ENCODE data around the gene UBE2QL1.

The UBE2QL1 gene

GRCh38 chr5:6480133-6481051 lies 31.7 kb downstream of the UBE2QL1 start:
- no peak for DNase-seq

DNA sequence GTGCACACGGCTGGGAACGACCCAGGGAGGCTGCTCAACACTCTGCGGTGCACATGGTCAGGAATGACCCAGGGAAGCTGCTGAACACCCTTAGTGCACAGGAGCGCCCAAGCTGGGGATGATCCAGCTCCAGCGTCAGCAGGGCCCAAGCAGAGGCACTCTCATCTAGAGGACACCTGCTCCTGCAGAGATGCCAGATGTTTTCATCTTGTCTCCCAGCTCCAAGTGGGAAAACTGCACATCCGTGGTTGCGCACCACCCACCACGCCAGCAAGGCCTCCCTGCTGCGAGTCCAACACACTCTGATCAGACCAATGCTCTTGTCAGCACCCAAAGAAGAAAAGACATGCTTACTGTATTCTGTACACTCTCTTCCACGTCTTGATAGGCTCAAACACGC lies 34.1 kb downstream of the UBE2QL1 start:
- no peak for DNase-seq

DNA sequence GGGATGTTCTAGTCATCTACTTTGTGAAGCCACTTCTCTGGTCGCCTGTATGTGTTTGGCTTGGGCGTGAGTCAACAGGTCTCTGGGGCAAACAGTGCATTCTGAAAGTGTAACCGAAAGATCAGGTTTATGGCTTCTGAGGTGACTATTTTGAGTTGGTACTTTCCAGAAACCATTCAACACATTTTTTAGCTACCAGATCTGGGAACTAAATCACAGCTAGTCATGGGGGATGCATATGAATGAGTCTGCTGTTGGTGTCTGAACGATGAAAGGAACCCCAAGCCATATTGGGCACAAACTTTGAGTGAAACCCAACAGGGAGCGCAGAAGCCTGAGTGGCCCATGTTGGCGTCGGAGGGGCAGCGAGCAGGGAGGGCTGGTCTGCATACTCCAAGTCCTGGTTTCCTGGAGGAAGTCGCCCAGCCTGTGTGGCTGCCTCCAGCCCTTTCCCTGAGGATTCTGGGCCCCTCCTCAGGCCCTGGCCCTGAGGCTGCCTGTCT lies 35.3 kb downstream of the UBE2QL1 start:
- DNase-seq, result peak; percentile 43

- no peak for DNase-seq
These were observed 35.8 kb downstream of the UBE2QL1 start for GRCh38 chr5:6484446-6484845.

DNA sequence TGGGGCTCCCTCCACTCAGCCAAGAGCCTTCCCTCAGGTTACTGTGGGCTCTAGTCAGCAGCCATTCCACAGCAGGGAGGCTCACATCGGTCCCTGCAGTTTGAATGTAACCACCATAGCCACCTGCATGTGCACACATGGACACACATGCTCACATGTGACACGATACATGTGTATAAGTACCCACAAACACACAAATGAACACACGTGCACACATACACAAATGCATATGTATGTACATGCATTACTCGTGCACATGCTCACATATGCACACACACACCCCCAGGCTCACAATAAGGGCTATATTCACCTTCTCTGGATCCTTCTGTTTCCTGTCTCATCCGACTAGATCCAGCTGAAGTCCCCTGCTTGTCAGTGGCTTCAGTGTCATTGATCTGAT lies 36.2 kb downstream of the UBE2QL1 start:
- no peak for DNase-seq

DNA sequence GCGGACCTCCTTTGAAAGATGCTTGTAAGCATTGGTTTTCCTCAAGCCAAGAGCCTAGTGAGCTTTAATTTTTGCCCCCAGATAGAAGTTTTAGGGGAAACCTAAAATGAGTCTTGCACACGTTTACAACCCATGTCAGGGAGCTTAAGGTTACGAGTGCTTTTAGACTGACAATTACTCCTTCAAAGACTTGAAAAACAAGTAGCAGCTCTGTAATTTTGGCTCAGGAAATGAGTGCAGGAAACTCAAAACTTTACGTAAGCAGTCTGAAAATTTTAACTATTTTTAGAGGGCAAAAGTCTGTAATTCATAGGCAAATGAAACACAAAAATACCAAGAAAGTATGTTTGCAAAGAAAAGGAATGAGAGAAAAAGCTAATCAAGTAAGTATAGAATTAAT lies 36.8 kb downstream of the UBE2QL1 start:
- DNase-seq, result no peak

GRCh38 chr5:6486074-6486473 lies 37.4 kb downstream of the UBE2QL1 start:
- DNase-seq, result no peak

DNA sequence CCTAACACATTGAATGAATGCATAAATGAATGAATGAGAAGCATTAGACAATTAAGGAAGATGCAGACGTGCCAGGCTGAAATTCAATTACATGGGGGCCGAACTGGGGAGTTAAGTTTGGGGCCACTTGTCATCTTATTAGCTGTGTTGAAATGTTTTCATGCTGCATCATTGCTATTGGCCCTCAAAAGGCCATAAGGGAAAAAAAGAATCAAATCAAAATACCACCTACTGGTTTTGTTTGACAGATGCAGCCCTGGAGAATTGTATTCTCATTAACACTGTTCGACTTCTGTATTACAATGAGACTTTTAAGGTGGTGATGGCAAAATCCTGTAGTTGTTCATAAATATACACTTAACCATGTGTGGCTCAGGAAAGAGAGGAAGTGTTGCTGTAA lies 38.4 kb downstream of the UBE2QL1 start:
- DNase-seq, result no peak

DNA sequence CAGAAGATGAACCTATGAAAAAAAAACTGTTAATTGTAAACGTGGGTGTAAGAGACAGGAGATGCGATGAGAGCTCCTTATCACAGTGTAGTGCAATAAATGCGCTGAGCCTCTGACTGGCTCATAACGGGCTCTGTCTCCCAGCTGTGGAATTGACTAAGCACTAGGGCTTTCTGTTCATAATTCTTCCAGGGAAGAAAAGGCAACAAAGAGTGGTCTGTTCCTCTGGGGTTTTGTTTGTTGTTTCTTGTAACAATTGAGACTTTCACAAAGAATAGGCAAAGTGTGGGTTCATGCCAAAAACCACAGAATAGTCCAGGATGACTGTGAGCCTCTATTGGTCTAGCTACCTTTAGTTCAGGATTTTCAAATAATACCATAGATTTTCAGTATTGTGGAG lies 39.4 kb downstream of the UBE2QL1 start:
- DNase-seq, result no peak

DNA sequence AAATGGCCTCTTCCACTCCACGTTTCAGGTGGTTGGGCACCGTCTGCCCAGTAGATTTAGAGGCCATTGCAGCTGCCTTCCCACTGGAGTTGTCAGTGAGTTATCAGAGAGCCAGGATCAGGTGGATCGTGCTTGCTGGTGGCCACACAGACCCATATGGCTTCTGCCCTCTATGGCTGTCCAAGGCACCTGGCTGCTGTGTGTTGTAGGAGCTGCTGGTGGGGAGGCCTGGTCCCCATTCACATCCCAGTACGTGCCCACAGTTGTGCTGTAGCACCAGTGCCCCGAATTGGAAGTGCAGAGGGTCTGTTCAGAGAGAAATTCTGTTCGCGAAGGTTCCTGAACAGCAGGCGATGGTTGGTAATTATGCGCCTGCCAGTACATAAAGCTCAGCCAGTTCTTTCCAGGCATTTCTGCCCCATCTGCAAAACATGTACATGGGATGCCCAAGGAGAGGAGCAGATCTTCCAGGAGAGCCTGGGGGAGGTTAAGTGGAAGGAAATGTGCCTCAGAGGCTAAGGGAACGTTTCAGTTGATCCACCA lies 41.1 kb downstream of the UBE2QL1 start:
- DNase-seq, result no peak

- DNase-seq, result no peak
These were observed 41.6 kb downstream of the UBE2QL1 start for GRCh38 chr5:6490246-6490645.

DNA sequence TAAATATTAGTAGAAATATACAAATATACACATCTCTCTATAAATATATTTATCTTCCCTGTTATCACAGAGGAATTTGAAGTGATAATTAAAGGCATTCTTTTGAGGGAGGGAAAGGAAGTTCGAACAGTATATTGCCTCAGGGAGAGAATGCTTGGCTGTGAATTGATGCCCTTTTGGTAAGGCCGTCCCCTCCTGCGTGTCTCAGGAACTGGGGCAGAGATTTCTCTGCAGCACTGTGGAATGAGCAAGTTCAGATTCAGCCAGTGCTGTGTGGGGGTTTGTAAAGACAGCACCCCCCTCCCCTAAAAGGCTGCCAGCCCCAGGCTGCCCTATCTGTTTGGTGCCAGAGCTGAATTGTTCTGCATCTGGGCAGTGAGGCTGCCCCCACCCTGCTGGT lies 42.0 kb downstream of the UBE2QL1 start:
- no peak for DNase-seq

GRCh38 chr5:6491196-6491918 lies 42.7 kb downstream of the UBE2QL1 start:
- DNase-seq, result no peak

- DNase-seq, result no peak
These were observed 43.2 kb downstream of the UBE2QL1 start for GRCh38 chr5:6491919-6492290.

- no peak for DNase-seq
These were observed 44.3 kb downstream of the UBE2QL1 start for GRCh38 chr5:6492934-6493333.

GRCh38 chr5:6493681-6494454 lies 45.2 kb downstream of the UBE2QL1 start:
- DNase-seq, result no peak

GRCh38 chr5:6494939-6495338 lies 46.3 kb downstream of the UBE2QL1 start:
- DNase-seq, result no peak

DNA sequence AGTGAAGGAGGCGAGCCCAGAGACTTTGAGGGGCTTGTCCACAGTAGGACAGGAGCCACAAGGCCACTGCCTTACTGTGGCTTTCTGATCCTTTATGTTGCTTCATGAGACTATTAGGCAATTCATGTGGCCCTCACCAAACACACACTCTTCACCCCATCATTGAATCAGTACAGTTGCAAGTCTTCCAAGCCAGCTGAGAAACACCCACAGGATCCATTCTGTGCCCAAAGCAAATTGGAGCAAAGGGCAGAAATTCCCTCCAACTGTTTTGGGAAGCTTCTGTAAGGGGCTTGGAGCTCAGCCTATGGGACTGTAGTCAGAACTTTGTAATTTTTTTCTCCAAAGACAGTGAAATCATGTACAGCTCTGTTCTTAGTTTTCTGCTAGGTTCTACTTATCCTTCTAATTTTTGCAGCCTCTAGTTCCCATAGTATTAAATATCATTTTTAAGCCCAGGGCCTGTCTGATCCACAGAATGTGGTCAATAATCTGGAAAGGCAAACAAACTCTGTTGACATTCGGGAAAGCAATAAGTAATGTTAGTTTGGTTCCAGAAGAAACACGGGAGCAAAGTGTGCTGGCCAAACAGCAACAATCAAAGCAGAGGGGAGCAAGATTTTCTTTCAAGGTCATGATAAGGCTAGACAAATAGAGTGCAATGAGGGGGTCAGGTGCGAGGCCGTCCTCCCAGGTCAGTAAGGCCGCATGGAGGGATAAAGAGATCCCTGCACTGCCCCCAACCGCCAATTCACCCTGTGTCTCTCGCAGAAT lies 47.0 kb downstream of the UBE2QL1 start:
- no peak for DNase-seq

DNA sequence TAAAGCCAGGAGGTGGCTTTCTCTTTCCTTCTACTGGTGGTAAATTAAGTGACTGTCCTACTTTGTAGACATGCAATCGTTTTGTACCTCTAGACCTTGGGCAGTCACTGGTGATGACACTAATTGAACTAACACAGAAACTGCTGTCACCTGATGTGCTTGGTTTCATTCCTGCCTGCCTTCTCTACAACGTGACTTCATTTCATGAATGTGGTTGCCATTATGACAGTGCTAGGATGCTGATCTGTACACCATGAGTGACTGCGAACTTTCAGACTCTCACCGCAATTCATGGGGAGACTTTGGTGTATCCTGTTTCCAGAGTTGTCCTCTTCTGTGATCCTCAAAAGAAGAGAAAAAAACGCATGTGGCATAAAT lies 47.5 kb downstream of the UBE2QL1 start:
- peak; percentile 41 for DNase-seq

- no peak for DNase-seq
These were observed 48.0 kb downstream of the UBE2QL1 start for GRCh38 chr5:6496636-6497035.

DNA sequence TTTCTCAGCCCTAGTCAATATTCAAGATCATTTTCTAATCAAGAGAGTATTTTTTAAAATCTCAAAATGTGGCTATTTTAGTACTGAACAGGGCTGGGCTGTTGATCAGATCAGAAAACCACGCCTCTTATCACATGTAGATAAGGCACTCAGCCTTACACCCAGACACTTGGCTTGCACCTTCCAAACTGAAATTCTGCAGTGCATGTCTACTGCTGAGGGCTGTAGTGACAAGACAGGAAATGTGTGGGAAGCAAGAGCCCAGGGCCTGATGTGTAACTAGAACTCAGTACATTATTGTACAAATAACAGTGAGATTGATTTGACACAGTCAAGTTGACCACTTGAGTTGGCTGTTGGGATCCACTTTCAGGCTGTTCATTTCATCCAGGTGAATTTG lies 48.6 kb downstream of the UBE2QL1 start:
- DNase-seq, result no peak

DNA sequence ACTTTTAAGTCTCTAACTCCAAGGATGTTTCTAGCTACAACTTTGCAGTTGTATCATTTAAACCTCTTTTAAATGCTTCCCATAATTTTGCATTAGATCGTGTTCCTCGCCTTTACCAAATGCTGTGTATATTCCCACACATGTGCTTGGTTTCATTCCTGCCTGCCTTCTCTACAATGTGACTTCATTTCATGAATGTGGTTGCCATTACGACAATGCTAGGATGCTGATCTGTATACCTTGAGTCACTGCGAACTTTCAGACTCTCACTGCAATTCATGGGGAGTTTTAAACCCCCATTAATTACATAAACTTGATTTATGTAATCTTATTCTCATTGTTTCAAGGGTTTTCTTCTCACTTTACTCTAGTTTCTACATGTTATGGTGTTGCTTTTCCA lies 50.3 kb downstream of the UBE2QL1 start:
- no peak for DNase-seq

All from activated CD4-positive, alpha-beta T cell treated with anti-CD3 and anti-CD28 coated beads for 48 hours (primary cell).